Hepatocyte (in vitro differentiated cells): Measurements from ENCODE around the gene NUPR1.

Experiments
- CTCF ChIP-seq: fragments of 200-600 bp; sonication (generic); IDR thresholded peaks from 2 replicates; pipeline ENCODE4 v1.5.1; 2016; ENCODE audit warnings: antibody characterized with exemption, mild to moderate bottlenecking; ENCODE audit not compliant: poor library complexity
- EZH2 ChIP-seq: fragments of 200-600 bp; sonication (generic); IDR thresholded peaks from 2 replicates; pipeline ENCODE4 v1.6.1; 2016; ENCODE audit warnings: antibody characterized with exemption, mild to moderate bottlenecking, borderline replicate concordance

GRCh38 chr16:28527985-28528384, 10.8 kb downstream of the NUPR1 start:
- no peak for TF ChIP-seq CTCF
- TF ChIP-seq EZH2: no peak
